NCI-H82 treated with DMSO at 0.1 percent for 48 hours (cell line): ENCODE measurements around the gene NTRK2.

ENCODE experiments used
- DNase-seq: peaks from one replicate; lab custom pipeline; 2025; ENCODE audit not compliant: unreplicated experiment; lab: John Stamatoyannopoulos, UW

NTRK2 gene

GRCh38 chr9:84681516-84682285 lies 12.2 kb downstream of the NTRK2 start:
- DNase-seq, result no peak

- no peak for DNase-seq
These were observed 16.5 kb downstream of the NTRK2 start for GRCh38 chr9:84686068-84686467.

DNA sequence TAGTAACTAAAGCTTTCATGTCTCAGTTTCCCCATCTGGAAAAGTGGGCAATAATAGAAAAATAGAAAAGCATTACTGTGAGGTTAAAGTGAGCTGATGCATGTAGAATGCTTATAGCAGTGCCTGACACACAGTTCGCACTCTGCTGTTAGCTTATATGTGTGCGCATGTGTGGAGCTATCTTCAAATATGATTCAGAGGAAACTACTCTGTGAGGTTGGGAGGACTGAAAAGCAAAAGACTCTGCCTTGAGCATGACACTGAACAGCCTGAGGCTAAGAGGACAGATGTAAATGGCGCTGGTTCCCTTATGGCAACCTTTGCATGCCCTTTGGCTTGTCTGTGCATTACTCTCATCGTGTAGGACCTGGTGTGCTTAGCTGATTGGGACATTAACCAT lies 19.4 kb downstream of the NTRK2 start:
- DNase-seq, result no peak

DNA sequence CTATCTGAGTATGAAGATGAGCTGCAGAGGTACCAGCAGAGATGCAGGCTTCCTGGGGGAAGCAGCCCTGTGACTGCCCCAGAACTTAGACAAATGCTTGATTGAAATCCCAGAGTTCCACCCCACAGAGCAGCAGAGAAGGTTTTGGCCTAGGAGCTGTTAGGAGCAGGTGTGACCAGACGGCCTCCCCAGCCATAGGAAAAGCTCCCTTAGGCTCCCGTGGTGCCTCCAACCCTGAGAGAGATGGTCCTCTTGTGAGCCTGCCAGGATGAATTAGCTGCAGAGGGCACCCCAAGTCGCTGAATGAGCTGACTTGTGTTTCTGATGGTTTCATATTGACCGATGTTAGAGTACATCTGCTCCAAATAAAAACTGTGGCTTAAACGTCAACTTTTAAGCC lies 22.1 kb downstream of the NTRK2 start:
- DNase-seq, result no peak

DNA sequence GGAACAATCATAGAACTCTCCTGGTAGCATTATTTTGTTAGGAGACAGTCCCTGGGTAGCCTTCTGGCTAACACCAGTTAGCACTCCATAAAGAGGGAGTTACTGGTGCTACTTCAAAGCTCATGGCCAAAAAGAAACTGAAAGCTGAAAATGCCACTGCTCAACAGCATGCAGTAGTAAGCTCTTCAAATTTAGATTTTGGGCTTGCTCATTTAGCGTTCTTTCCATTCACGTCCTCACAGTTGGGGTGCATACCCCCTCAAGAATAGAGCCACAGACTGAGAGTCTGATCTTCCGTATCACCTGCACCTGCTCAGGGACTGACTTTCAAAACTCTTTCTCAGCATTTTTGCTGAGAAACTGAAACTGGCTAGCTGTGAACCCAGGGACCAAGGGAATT lies 24.7 kb downstream of the NTRK2 start:
- DNase-seq, result no peak

- no peak for DNase-seq
These were observed 27.5 kb downstream of the NTRK2 start for GRCh38 chr9:84697042-84697441.

DNA sequence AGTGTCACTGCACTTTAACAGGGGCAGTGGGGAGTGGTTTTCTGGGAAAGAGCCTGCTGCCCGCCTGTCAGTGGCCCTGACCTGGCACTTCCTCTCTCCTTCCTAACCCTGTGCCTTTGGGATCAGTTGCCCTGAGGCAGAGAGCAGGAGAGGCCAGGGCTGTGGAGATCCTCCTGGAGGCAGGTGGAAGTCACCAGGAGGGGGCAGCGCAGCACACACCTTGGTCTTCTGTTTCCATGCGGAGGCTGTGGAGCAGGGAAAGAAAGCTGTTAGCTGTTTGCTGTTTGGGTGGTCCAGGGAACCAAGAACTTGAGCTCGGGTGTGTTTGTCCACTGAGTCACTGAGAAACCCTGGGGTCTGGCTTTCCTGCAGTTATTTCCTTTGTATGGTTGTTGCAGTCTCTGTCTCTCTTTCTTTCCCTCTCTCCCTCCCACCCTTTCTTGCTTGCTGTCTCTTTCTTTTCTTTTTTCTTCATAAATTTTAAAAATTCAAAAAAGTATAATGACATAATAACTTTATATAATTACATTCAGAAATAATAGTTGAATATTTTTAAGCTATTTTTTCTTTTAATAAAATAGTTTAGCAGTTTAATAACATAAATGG lies 28.1 kb downstream of the NTRK2 start:
- DNase-seq, result peak; percentile 10

- no peak for DNase-seq
These were observed 28.8 kb downstream of the NTRK2 start for GRCh38 chr9:84698323-84698722.

DNA sequence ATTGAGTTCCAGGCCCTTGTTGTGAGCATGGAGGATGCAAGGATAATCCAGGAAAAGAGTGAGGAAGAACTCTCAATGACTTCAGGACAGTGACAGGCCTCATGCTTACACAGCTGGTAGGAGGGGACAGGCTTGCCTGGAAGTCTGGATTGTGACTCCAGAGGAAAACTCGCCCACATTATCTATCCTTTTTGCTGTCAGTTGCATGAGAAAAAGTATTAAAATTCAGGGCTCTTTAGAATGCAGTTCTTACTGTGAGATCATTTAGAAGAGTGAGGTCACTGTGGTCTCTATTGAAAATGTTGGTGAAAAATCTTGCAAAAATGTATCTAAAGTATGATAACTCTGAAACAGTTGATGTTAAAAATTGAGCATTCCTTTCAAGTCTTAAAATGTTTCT lies 30.5 kb downstream of the NTRK2 start:
- no peak for DNase-seq

GRCh38 chr9:84701801-84702200 lies 32.3 kb downstream of the NTRK2 start:
- no peak for DNase-seq

- DNase-seq, result no peak
These were observed 32.9 kb downstream of the NTRK2 start for GRCh38 chr9:84702471-84702870.

DNA sequence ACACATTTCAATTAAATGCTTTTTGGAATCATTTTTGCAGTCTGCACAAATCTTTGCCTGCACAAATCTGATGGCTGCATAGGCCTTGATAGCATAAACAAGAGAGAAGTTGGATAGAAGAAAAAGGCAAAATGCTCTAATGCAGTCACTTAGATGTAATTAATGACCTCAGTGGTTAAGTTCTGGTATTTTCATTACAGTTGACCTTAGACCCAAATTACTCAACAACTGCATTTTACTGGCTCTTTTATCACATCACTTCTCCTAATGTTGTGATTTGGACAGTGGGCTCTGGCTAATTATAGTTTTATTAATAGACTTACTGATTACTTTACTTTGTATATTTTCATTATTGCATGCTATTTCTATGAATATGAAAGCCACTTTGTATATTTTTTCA lies 34.3 kb downstream of the NTRK2 start:
- DNase-seq, result no peak

DNA sequence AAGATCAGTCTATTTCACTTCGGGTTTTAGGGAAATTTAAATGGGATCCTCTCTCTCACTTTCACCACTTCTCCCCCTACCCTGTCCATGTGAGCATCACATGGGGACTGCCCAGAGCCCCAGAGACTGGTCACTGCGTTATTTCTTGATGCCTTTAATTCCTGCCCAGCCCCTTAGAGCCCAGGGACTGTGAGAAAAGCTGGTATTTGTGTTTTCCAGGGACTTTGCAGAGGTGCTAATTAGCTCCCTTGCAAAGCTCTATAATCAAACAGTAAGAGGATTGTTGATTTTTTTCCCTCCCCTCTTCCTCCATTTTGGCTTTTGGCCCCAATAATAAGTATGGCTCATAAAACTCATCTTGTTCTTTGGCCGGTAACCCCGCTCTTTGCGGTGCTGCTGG lies 35.6 kb downstream of the NTRK2 start:
- DNase-seq, result no peak

DNA sequence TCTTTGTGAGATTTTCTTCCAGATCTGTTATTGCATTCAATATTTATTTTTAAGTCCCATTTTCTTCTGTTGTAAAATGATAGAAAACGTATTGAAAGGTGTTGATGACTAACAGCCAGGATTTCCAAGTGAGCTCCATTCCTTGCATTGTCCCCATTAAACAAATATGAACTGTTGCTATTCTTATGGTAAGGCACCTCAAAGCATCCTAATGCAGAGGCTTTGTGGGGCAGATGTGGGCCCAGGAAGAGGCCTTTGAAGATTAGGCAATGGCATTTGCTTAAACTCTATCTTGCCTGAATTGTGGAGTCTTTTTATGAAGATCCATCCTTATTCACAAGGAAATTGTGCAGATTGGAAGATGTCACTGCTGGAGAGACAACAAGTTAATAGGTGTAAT lies 38.9 kb downstream of the NTRK2 start:
- no peak for DNase-seq

DNA sequence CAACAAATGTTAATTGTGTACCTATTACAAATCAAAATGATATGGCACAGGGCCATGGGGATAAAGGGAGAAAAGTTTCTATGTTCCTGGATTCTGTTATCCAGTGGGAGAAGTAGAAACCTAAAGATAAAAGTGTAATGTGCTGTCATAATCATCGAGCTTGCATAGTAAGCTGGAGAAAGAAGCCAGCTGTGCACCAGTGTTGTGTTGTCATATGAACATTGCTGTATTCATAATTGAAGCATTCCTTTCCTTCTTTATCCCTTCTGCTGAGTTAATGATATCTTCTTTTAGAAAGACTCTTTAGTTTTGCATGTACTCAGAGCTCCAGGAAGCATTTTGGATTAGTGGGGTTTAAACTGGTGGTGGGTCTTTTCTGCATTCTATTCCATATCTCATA lies 39.5 kb downstream of the NTRK2 start:
- DNase-seq, result no peak

DNA sequence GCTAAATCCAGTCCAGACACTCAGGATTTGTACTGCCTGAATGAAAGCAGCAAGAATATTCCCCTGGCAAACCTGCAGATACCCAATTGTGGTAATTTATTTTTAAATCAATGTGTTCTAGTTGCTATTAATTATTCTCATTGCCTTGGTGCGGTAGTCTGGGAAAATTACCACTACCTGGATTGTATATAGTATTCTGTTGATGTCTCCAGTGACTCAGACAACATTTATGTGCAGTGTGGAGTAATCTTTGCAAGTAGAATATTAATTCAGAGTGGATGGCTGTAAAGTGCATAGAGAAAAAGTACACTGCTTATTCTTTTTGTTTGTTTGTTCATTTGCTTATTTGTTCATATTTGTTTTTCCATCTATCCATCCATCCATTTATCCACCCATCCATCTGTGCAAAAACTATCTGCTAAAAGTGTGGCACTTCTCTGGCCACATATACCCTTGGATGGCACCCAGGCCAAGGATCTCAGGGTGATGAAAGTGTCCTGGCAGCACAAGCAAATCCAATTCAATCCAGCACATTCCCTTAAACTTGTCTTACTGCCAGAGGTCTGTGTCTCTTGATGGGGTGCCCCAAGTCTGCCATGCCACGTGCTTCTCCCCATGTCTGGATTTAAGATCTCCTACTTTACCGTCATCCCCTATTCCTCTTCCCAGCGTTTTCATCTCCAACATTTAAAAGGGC lies 41.3 kb downstream of the NTRK2 start:
- no peak for DNase-seq

DNA sequence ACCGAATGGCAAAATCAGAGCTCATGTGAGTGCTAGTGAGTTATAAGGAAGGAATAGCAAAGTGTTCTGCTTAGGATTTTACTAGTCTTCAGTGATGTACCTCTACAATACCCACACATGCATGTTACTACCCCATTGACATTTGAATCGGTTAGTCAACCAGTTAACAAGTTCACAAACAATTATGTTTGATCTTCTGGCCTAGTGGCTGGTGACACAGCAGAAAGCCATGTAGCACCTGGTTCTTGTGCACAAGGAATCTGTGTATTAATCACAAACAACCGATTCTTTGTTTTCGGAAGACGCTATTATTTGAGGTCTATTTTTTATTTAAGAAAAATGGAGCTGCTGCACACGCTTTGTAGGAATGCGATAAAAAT lies 41.9 kb downstream of the NTRK2 start:
- DNase-seq, result no peak

DNA sequence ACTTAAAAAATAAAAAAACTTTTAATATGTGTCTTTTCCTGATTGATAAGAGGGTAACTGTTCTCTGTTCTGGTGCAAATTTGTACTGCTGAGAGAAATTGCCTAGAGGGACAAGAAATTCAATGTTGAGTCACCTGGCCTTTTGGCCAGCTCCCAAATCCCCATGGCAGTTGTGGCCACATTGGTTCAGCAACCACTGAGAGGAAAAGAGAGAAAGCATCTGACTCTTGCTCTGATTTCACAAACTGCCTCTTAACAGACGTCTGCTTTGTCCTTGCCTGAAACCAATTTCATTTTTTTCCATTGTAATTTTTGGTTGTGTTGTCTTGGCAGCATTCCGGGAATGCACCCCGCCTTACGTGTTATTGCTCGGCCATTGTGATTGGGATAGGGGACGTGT lies 42.4 kb downstream of the NTRK2 start:
- DNase-seq, result no peak

- DNase-seq, result no peak
These were observed 46.7 kb downstream of the NTRK2 start for GRCh38 chr9:84716217-84716616.

DNA sequence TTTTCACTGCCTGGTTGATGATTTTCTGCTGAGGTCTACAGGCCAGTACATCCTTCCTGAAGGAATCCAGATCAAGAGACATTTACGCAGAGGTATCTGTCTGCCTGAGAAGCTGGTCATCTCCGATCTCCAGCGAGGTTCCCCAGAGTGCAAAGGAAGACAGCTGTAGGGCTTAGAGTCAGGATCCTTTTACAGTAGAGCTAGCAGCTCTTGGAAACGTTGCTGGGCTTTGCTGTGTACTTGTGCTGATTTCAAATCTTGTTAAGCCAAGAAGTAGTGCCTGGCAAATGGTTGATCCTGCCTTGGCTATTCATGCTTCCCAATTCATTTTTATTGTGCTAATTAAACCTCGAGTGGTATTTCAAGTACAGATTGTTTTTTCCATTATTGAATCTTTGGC lies 48.9 kb downstream of the NTRK2 start:
- DNase-seq, result peak; percentile 2

DNA sequence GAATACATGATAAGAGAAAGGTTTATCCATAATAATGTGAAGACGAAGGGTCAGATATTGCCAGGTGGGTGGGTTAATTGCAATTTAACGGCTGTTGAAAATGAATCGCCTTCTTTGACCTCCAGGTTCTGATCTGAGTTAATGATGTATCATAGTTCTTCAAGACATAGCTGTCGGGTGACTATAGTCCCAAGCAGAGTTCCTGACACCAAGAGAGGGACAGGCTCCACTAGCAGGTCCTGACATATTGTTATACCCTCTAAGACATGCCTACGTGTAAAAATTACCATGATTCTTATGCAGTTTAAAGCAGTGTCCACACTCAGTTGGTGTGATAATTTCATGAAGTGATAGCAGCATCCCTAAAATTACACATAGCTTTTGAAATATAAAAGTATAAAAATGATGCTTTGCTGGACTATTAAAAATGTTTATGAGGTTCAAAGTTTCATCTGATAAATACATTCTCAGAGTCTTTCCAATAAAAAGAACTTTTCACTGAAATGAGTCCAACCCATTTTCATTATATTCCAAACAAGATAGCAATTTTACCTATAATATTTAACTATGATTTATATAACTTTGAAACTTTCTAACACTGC lies 53.0 kb downstream of the NTRK2 start:
- DNase-seq, result no peak

DNA sequence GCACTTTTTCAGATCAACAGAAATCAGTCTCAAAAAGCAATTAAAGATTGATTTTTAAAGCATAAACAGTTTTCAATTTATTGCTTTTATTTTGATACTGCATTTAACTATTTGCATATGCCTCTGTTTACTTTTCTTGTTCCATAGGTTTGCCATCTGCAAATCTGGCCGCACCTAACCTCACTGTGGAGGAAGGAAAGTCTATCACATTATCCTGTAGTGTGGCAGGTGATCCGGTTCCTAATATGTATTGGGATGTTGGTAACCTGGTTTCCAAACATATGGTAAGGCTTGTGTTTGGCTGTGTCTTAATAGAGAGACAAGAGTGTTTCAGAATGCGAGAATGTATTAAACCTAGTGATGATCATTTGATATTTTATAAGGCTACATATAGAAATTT lies 53.9 kb downstream of the NTRK2 start:
- DNase-seq, result no peak
